Glutamatergic neuron (in vitro differentiated cells): ENCODE measurements around the gene USP44. TPM values are rescaled to one million over a fixed set of nuclear protein-coding genes. Genes with fewer than 3 reads are reported as not detected.

Source experiments
- DNase-seq: peaks from one replicate; pipeline ENCODE4 v3.0.0; 2022
- H3K27ac Mint-ChIP-seq: one replicate; pipeline ENCODE4 v1.8.0; 2020; ENCODE audit warnings: mild to moderate bottlenecking, mixed read lengths, inconsistent platforms; ENCODE audit not compliant: unreplicated experiment
- H3K27me3 Mint-ChIP-seq: one replicate; pipeline ENCODE4 v1.8.0; 2020; ENCODE audit warnings: mild to moderate bottlenecking, moderate library complexity, mixed read lengths, inconsistent platforms; ENCODE audit not compliant: unreplicated experiment
- H3K36me3 Mint-ChIP-seq: one replicate; pipeline ENCODE4 v1.8.0; 2020; ENCODE audit warnings: mild to moderate bottlenecking, mixed read lengths, inconsistent platforms; ENCODE audit not compliant: unreplicated experiment
- H3K4me1 Mint-ChIP-seq: one replicate; pipeline ENCODE4 v1.8.0; 2020; ENCODE audit warnings: mild to moderate bottlenecking, low read depth, mixed read lengths, inconsistent platforms; ENCODE audit not compliant: unreplicated experiment
- H3K4me3 Mint-ChIP-seq: one replicate; pipeline ENCODE4 v1.8.0; 2020; ENCODE audit warnings: mild to moderate bottlenecking, mixed read lengths, inconsistent platforms; ENCODE audit not compliant: unreplicated experiment
- H3K9me3 Mint-ChIP-seq: one replicate; pipeline ENCODE4 v1.8.0; 2020; ENCODE audit warnings: mild to moderate bottlenecking, moderate library complexity, mixed read lengths, inconsistent platforms; ENCODE audit not compliant: unreplicated experiment
- total RNA-seq: library from RNA; stranded (reverse); fragmentation: NEBNext Ultra II Directional; extraction: Animal tissue kit (Norgen Biotek cat#: 25700); gene quantifications from one replicate; pipeline ENCODE4 v1.2.1, GENCODE V29; 2021; ENCODE audit not compliant: unreplicated experiment
- TF ChIP-seq, protein P1 (sequence below): fragments of 200-600 bp; sonication (generic); IDR thresholded peaks from one replicate; pipeline ENCODE4 v1.5.0; 2021; ENCODE audit not compliant: partially characterized antibody, unreplicated experiment

The USP44 gene
- total RNA-seq, 1 donor from 2014 or later = 2.7 TPM

DNA sequence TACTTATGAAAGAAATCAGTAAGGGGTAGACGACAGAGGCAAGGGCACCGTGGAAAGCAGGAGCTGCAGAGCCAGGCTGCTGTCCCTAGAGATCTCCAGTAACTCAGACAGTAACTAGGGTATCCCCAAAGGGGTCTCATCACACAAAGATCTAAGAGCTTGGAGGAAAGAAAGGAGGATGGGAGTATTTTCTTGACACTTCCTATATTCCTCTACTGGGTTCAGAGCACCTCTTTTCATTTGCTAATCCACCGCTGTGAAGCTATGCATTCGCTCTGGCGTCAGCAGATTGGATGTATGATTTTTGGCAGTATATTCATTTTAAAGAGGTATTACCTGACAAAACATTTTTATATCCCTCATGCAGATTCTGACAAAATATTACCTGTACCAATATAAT, 12.6 kb downstream of the USP44 start:
- Mint-ChIP-seq H3K4me1 (peaks cover 5% of the 10 kb centered on the region), H3K36me3 (no peaks in the 10 kb centered on the region), H3K4me3 (no peak overlapping the region), H3K27ac (no peak overlapping the region), H3K27me3 (no peaks in the 10 kb centered on the region), H3K9me3 (no peaks in the 10 kb centered on the region)
- TF ChIP-seq, protein P1, sequence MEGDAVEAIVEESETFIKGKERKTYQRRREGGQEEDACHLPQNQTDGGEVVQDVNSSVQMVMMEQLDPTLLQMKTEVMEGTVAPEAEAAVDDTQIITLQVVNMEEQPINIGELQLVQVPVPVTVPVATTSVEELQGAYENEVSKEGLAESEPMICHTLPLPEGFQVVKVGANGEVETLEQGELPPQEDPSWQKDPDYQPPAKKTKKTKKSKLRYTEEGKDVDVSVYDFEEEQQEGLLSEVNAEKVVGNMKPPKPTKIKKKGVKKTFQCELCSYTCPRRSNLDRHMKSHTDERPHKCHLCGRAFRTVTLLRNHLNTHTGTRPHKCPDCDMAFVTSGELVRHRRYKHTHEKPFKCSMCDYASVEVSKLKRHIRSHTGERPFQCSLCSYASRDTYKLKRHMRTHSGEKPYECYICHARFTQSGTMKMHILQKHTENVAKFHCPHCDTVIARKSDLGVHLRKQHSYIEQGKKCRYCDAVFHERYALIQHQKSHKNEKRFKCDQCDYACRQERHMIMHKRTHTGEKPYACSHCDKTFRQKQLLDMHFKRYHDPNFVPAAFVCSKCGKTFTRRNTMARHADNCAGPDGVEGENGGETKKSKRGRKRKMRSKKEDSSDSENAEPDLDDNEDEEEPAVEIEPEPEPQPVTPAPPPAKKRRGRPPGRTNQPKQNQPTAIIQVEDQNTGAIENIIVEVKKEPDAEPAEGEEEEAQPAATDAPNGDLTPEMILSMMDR = no peak
- DNase-seq = no peak

DNA sequence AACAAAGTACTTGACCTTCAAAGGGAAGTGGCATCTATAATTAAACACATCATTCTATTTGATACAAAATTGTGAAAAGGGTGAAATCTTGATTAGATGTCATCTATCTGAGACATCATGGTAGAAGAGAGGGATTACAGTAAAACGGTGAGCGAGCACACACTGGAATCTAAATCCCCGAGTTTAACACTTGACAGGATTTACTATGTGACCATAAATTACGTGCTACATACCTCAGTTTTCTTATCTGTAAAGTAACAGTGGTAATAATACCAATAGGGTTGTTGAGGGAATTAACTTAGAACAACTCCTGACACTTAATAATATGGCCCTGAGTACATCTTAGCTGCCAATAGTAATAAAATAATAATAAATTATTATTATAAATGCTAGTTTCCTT, 13.3 kb downstream of the USP44 start:
- H3K27ac Mint-ChIP-seq = no peak overlapping the region
- TF ChIP-seq, protein P1 = no peak
- no peak for DNase-seq
- peaks cover 5% of the 10 kb centered on the region for H3K4me1 Mint-ChIP-seq
- H3K27me3 Mint-ChIP-seq = no peaks in the 10 kb centered on the region
- no peaks in the 10 kb centered on the region for H3K36me3 Mint-ChIP-seq
- H3K4me3 Mint-ChIP-seq = no peak overlapping the region
- H3K9me3 Mint-ChIP-seq = no peaks in the 10 kb centered on the region

DNA sequence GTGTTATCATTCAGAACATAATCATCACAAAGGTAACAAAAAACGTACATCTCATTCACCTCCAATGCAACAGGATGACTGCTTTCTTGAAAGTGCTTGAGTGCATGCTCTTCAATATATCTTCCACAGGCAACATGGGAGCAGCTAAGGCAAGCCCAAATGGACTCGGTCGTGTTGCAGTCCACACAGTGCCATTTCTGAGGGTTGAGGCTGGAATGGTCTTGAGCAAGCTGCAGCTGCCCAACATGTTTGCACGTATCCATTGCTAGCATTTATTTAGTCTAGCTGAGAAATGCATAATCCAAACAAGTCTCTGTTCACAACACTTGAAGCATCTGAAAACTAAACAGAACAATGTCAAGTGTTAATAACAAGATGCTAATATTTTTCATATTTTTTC, 17.3 kb downstream of the USP44 start:
- Mint-ChIP-seq H3K27ac (no peak overlapping the region), H3K4me3 (no peak overlapping the region), H3K27me3 (no peaks in the 10 kb centered on the region), H3K36me3 (no peaks in the 10 kb centered on the region), H3K9me3 (no peaks in the 10 kb centered on the region), H3K4me1 (peaks cover 5% of the 10 kb centered on the region)
- TF ChIP-seq, protein P1 = no peak
- DNase-seq = no peak

DNA sequence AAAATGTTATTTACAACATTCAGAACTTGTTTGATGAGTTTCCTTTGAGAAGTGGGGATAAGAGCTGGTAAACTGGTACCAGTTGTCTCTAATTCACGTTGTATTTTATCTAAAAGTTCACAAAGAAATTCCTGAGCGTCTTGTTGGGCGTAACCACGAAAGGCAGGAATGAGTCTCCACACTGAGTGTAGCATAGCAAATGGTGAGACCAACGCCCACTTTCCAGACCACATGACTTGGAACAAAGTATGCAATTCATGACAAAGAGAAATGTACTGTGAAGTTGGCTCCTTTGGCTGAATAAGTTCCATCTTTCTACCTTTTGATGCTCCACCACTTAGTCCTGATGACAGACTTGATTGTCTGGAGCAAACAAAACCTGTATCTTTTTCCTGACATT, 18.4 kb downstream of the USP44 start:
- no peaks in the 10 kb centered on the region for H3K36me3 Mint-ChIP-seq
- no peak overlapping the region for H3K27ac Mint-ChIP-seq
- no peaks in the 10 kb centered on the region for H3K9me3 Mint-ChIP-seq
- no peaks in the 10 kb centered on the region for H3K4me1 Mint-ChIP-seq
- H3K27me3 Mint-ChIP-seq = no peaks in the 10 kb centered on the region
- no peak overlapping the region for H3K4me3 Mint-ChIP-seq
- TF ChIP-seq, protein P1 = no peak
- no peak for DNase-seq

DNA sequence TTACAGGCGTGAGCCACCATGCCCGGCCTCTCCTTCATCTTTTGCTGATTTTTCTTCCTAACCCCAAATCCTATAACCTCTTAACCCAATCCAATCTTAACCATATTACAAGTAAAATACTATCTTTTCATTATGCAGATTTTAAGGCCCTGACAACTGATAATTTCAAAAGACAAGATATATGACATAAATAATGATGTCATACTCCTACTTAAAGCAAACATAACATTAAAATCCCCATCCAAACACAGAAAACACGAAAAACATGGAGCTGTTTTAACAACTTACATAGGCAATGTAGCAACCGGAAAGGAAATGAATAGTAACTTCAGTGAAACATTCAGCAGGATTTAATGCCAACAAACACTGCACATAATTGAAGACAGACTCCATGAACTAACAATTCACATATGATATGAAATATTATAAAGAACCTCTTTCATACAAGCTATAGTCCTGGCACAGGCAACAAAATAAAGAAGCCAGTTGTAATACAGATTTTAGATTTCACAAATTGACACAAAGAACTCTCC, 21.5 kb downstream of the USP44 start:
- Mint-ChIP-seq H3K4me1 (no peaks in the 10 kb centered on the region), H3K4me3 (no peak overlapping the region), H3K36me3 (no peaks in the 10 kb centered on the region), H3K27me3 (no peaks in the 10 kb centered on the region), H3K27ac (no peak overlapping the region), H3K9me3 (no peaks in the 10 kb centered on the region)
- DNase-seq = no peak
- TF ChIP-seq, protein P1 = no peak
